HepG2 (cell line): Measurements from ENCODE around the gene SECTM1. TPM values are rescaled to one million over a fixed set of nuclear protein-coding genes. Genes with fewer than 3 reads are reported as not detected.

ENCODE experiments used
- ARID5B ChIP-seq: IDR thresholded peaks from 2 replicates; pipeline ENCODE4 v1.4.0; 2020; ENCODE audit warnings: mild to moderate bottlenecking, missing genetic modification reagents
- ATF6 ChIP-seq: sonication (generic); formaldehyde crosslinking; conservative IDR thresholded peaks from 2 replicates; pipeline ENCODE4 v1.4.0; 2020; ENCODE audit warnings: missing genetic modification reagents
- ETV6 ChIP-seq: sonication (generic); formaldehyde crosslinking; conservative IDR thresholded peaks from 2 replicates; pipeline ENCODE4 v1.4.0; 2020; ENCODE audit warnings: missing genetic modification reagents
- GMEB1 ChIP-seq: sonication (generic); formaldehyde crosslinking; IDR thresholded peaks from 2 replicates; pipeline ENCODE4 v1.5.1; 2020; ENCODE audit warnings: missing genetic modification reagents, mild to moderate bottlenecking, borderline replicate concordance
- KIAA2018 ChIP-seq: sonication (generic); formaldehyde crosslinking; IDR thresholded peaks from 2 replicates; pipeline ENCODE4 v1.5.0; 2020; ENCODE audit warnings: mild to moderate bottlenecking, missing genetic modification reagents, borderline replicate concordance
- NFE2L1 ChIP-seq: sonication (generic); formaldehyde crosslinking; IDR thresholded peaks from 2 replicates; pipeline ENCODE4 v1.4.0; 2020; ENCODE audit warnings: missing genetic modification reagents, mild to moderate bottlenecking, borderline replicate concordance
- SAP130 ChIP-seq: IDR thresholded peaks from 2 replicates; pipeline ENCODE4 v1.6.1; 2016; ENCODE audit warnings: low read depth
- ZNF639 ChIP-seq: conservative IDR thresholded peaks from 2 replicates; pipeline ENCODE4 v1.6.1; 2018; ENCODE audit warnings: missing genetic modification reagents
- polyA plus RNA-seq, 8 experiments: library from polyadenylated mRNA; depleted of rRNA in 3 of 8; stranded (reverse) in 7 of 8; unstranded in 1 of 8; fragments of >200 nt; fragmentation: Illumina TruSeq in 4 of 8; extraction: Trizol in 4 of 8; gene quantifications; 2 replicates each; pipeline versions ENCODE4 v1.2.1 to v1.2.3, GENCODE V29; 2011 to 2016; ENCODE audit warnings: low read depth in 4 of 8, missing spikeins in 1 of 8, mixed read lengths in 1 of 8; ENCODE audit not compliant: insufficient read depth in 1 of 8
- total RNA-seq, 5 experiments: library from RNA; depleted of rRNA; stranded (reverse); fragments of >200 nt; fragmentation: Illumina TruSeq; extraction: Trizol; gene quantifications; 2 replicates each; pipeline ENCODE4 v1.2.3, GENCODE V29; 2016; ENCODE audit warnings: low read depth in 1 of 5

Gene SECTM1
- total and polyA plus RNA-seq, 2 of the 13 experiments (the other 11 are each of a cell fraction or from before 2014, with no cell fraction given) = 3.5 to 5.3 TPM

- TF ChIP-seq KIAA2018 (CRISPR knock-in tag) (no peak), SAP130 (peak; percentile 81), ARID5B (CRISPR knock-in tag) (peak; percentile 52), ATF6 (CRISPR knock-in tag) (no peak), ETV6 (CRISPR knock-in tag) (no peak), ZNF639 (CRISPR knock-in tag) (no peak; the same call in 1 of the 2 replicates), NFE2L1 (CRISPR knock-in tag) (no peak; the same call in 1 of the 2 replicates), GMEB1 (CRISPR knock-in tag) (peak; percentile 58)
These were observed 16.0 kb downstream of the SECTM1 start, which contains the start of gene CD7 (continued) for GRCh38 chr17:82317394-82318168.
